BJ (cell line): ENCODE measurements around the gene GAR1. TPM values are rescaled to one million over a fixed set of nuclear protein-coding genes. Genes with fewer than 3 reads are reported as not detected.
"Not testable (repeated sequence)": the region's sequence is repeated elsewhere in the genome, so short reads cannot be mapped to it uniquely, and the experiment has no call there.

ENCODE experiments used
- CTCF ChIA-PET: fragments of 350-600 bp; formaldehyde crosslinking; extraction: SDS; loops from one replicate; lab custom pipeline; 2021; ENCODE audit warnings: antibody characterized with exemption, inconsistent platforms; lab: Yijun Ruan, JAX
- POLR2A ChIA-PET: fragments of 300-600 bp; sonication (Branson Sonifier 250); formaldehyde crosslinking; extraction: SDS; loops from one replicate; lab custom pipeline; 2021; ENCODE audit warnings: antibody characterized with exemption; lab: Charles Lee
- DNase-seq: peaks from one replicate; pipeline ENCODE4 v3.0.0-alpha.2; 2011; ENCODE audit warnings: low read depth
- H3K27me3 ChIP-seq: 2 replicates; pipeline ENCODE4 v1.6.0; 2011; ENCODE audit warnings: low read length; ENCODE audit not compliant: control insufficient read depth, insufficient read depth
- H3K36me3 ChIP-seq: 2 replicates; pipeline ENCODE4 v1.5.1; 2011; ENCODE audit warnings: low read length; ENCODE audit not compliant: control insufficient read depth, insufficient read depth
- H3K4me3 ChIP-seq: 2 replicates; pipeline ENCODE4 v1.5.1; 2011; ENCODE audit warnings: low read depth, mild to moderate bottlenecking, control low read depth, low read length
- polyA plus RNA-seq: library from polyadenylated mRNA; depleted of rRNA; stranded (reverse); fragments of >200 nt; gene quantifications from 2 replicates; pipeline ENCODE4 v1.2.3, GENCODE V29; 2011
- TF ChIP-seq, protein P1 (sequence below): IDR thresholded peaks from 2 replicates; pipeline ENCODE4 v1.5.1; 2011; ENCODE audit warnings: low read depth, mild to moderate bottlenecking, control low read depth, inconsistent platforms, low read length, moderate library complexity; ENCODE audit not compliant: insufficient read depth

The GAR1 gene
- polyA plus RNA-seq, 1 experiment: 5.8 TPM

- Histone ChIP-seq H3K27me3 (no peaks in the 10 kb centered on the region), H3K36me3 (no peaks in the 10 kb centered on the region), H3K4me3 (no peak overlapping the region)
- TF ChIP-seq, protein P1, sequence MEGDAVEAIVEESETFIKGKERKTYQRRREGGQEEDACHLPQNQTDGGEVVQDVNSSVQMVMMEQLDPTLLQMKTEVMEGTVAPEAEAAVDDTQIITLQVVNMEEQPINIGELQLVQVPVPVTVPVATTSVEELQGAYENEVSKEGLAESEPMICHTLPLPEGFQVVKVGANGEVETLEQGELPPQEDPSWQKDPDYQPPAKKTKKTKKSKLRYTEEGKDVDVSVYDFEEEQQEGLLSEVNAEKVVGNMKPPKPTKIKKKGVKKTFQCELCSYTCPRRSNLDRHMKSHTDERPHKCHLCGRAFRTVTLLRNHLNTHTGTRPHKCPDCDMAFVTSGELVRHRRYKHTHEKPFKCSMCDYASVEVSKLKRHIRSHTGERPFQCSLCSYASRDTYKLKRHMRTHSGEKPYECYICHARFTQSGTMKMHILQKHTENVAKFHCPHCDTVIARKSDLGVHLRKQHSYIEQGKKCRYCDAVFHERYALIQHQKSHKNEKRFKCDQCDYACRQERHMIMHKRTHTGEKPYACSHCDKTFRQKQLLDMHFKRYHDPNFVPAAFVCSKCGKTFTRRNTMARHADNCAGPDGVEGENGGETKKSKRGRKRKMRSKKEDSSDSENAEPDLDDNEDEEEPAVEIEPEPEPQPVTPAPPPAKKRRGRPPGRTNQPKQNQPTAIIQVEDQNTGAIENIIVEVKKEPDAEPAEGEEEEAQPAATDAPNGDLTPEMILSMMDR: no peak
- no peak for DNase-seq
- CTCF ChIA-PET: no interaction called here
- POLR2A ChIA-PET: interaction anchor here (0.6 kb wide), 1 partner anchor 27 kb away, joined by 5 read pairs; no protein-coding TSS in a partner anchor
These were observed 21.4 kb downstream of the GAR1 start for GRCh38 chr4:109836985-109837384.

DNA sequence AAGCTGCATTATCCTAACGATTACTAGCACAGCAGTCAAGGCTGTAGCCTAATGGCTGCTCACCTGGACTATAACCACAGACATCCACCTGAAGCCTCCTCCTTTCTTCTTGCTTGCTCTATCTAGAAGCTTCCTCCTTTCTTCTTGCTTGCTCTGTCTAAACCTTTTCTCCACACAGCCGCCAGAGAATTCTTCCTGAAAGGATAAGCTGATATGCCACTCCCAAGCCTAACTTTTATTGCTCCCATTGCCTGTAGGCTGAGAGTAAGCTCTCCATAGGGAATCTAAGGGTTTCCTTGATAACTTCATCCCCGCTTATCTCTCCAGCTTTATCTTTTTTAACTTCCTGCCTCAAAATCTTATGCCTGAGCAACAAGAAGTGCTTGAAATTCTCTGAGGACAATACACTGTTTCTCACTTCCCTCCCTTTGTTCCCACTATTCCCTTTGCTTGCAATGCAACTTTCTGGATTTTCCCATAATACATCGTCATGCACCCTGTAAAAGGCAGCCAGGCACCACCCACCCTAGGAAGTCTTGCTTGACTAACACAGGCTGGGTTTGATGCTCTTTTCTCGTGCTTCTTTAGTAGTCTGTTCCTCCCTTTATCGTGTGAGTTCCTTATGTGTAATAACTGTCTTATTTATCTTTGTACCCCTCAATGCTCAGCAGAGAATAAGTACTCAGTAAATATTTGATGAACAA is 31.0 kb downstream of the GAR1 start:
- H3K27me3 ChIP-seq: no peaks in the 10 kb centered on the region
- POLR2A ChIA-PET: no interaction called here
- no peak overlapping the region for H3K4me3 ChIP-seq
- CTCF ChIA-PET: no interaction called here
- DNase-seq: no peak
- no peaks in the 10 kb centered on the region for H3K36me3 ChIP-seq
- TF ChIP-seq, protein P1: no peak

- H3K4me3 ChIP-seq: no peak within 1 kb of the TSS
- no peak for DNase-seq
- ChIA-PET POLR2A (no interaction called here), CTCF (no interaction called here)
- H3K27me3 ChIP-seq: no peaks in the 10 kb centered on the region
- H3K36me3 ChIP-seq: no peaks in the 10 kb centered on the region
- TF ChIP-seq, protein P1: no peak
These were observed 32.4 kb downstream of the GAR1 start, which contains the start of gene LRIT3 for GRCh38 chr4:109847896-109848442. Gene LRIT3 (plus strand): TSS chr4:109848107. CDS start chr4:109848202, 95 bp downstream.

DNA sequence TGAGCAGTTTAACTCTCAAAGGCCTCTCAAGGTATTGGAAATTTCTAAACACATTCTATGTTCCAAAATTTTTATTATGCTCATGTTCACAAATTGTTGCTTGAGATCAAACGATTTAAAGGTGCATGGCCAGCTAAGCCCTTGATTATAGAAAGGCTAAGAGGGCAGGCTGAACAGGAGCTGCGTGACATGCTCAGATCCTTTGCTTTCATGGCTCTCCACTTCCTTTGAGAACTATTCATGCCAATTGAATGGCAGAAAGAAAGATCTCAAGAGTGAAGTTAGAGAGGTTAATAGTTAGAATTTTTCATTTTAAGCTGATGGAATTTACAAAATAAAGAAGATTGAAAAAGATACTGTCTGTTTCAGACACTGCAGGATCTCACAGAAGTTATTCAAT is 32.9 kb downstream of the GAR1 start:
- ChIA-PET POLR2A (no interaction called here), CTCF (interaction anchor here (0.7 kb wide), 1 partner anchor 44 kb away, joined by 3 read pairs; no protein-coding TSS in a partner anchor)
- Histone ChIP-seq H3K27me3 (no peaks in the 10 kb centered on the region), H3K4me3 (no peak overlapping the region), H3K36me3 (no peaks in the 10 kb centered on the region)
- TF ChIP-seq, protein P1: no peak
- no peak for DNase-seq

GRCh38 chr4:109850601-109851000 is 35.0 kb downstream of the GAR1 start:
- no peaks in the 10 kb centered on the region for H3K36me3 ChIP-seq
- no peak for DNase-seq
- no peaks in the 10 kb centered on the region for H3K27me3 ChIP-seq
- ChIA-PET CTCF (no interaction called here), POLR2A (no interaction called here)
- H3K4me3 ChIP-seq: no peak overlapping the region
- TF ChIP-seq, protein P1: no peak

DNA sequence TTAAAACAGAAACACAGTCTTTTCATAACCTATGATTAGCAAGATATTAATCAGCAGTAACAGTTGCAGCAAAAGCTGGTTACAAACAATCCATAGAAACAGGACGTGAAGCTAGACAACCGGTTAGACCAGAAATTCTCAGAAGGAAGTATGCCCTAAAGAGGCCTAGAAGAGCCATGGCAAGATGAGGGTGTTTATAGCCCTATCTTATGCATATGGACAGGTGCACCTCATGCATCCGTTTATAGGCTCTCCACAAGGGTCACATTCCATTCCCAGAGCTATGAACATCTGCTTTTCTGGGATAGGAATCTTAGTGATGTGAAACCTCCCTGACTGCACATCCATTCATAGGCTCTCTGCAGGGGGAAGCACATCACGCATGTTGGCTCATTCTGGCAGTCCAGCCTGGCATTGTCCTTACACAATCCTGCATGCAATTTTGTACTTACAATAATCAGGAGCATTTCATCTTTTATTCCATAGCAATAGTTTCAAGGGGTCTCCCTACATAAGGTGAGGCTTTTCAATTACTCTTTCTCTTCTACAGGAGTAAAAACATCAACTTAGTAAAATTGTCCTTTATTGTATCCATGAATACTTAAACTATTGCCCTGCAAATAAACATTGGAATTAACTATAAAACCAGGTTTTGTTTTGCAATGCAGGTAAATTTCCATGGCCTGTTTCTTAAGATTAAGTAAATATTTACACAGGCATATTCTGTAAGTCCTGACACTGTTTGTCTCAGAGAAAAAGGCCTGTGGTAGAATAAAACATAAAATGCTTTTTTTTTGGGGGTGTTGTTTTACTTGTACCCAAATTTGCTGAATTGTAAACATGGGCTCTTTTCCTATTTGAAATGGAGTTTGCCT is 44.1 kb downstream of the GAR1 start:
- DNase-seq, CTCF ChIA-PET, POLR2A ChIA-PET: not testable (repeated sequence)

More for the DNA sequence above, 44.1 kb downstream of the GAR1 start:
- not testable (repeated sequence) for H3K36me3 ChIP-seq, H3K27me3 ChIP-seq, H3K4me3 ChIP-seq
